ENCODE measurements around the gene ADAD2.

The ADAD2 gene

GRCh38 chr16:84181144-84181915 is 9.6 kb upstream of the ADAD2 start:
- H3K4me3 ChIP-seq (ENCODE audit: low read depth, low read length): no peak overlapping the region
- no peak for DNase-seq (ENCODE audit: low read depth)
- TF ChIP-seq CTCF (IDR thresholded peaks at IDR 0.05; ENCODE audit: insufficient read depth, low read depth, low read length, missing control alignments): no peak

GRCh38 chr16:84182104-84182503 is 8.9 kb upstream of the ADAD2 start:
- no peak for DNase-seq (ENCODE audit: low read depth)
- no peak for TF ChIP-seq CTCF (IDR thresholded peaks at IDR 0.05; ENCODE audit: insufficient read depth, low read depth, low read length, missing control alignments)
- no peak overlapping the region for H3K4me3 ChIP-seq (ENCODE audit: low read depth, low read length)

DNA sequence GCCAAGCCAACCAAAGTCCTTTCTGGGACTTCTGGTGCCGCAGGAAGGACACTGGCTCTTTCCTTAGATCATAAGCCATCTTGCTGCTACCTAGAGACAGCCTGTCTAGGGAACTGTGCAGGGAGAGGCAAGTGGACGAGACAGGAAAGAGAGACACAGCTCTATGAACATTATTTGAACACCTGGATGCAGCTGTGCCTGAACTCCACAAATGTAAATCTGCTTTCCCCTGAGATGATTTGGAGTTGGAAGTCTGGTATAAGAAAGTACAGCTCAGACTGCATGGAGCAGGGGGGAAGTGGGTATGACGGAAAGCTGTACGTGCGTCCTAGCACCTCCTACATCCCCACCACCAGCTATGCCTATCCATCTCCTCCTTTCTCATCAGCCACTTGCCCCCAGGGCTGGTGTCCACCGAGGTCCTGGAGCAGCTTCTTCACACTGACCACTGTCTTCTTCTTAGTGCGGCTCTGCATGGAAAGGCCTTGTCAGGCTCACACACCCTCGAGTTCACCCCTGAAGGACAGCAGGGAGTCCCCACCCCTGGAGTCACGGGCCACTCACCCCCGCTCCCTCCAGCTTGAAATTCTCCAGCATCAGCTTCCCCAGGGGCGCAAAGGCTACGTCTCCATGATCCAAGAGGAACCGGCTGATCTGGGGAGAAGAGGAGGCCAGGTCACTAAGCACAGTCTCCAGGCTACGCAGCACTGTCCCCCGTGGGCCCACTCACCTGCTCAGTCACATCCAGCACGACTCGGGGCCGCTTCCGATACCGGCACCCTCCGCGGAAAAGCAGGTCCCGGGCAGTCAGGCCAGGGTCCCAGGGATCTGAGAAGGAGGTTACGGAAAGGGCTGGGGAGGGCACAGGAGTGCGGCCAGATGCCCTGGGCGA is 8.0 kb upstream of the ADAD2 start:
- no peak overlapping the region for H3K4me3 ChIP-seq (ENCODE audit: low read depth, low read length)
- DNase-seq (ENCODE audit: low read depth): no peak
- no peak for TF ChIP-seq CTCF (IDR thresholded peaks at IDR 0.05; ENCODE audit: insufficient read depth, low read depth, low read length, missing control alignments)

- DNase-seq (ENCODE audit: low read depth): no peak
- H3K4me3 ChIP-seq (ENCODE audit: low read depth, low read length): no peak overlapping the region
- TF ChIP-seq CTCF (IDR thresholded peaks at IDR 0.05; ENCODE audit: insufficient read depth, low read depth, low read length, missing control alignments): no peak
Measured at GRCh38 chr16:84183572-84183875, 7.4 kb upstream of the ADAD2 start.

GRCh38 chr16:84183911-84184591 is 6.9 kb upstream of the ADAD2 start:
- no peak overlapping the region for H3K4me3 ChIP-seq (ENCODE audit: low read depth, low read length)
- TF ChIP-seq CTCF (IDR thresholded peaks at IDR 0.05; ENCODE audit: insufficient read depth, low read depth, low read length, missing control alignments): no peak
- no peak for DNase-seq (ENCODE audit: low read depth)

GRCh38 chr16:84184775-84185174 is 6.2 kb upstream of the ADAD2 start:
- no peak for TF ChIP-seq CTCF (IDR thresholded peaks at IDR 0.05; ENCODE audit: insufficient read depth, low read depth, low read length, missing control alignments)
- H3K4me3 ChIP-seq (ENCODE audit: low read depth, low read length): no peak overlapping the region
- DNase-seq (ENCODE audit: low read depth): no peak

Measured in GM12865 (cell line).